SK-N-SH (cell line): ENCODE data around the gene FHL2.

Source experiments
- EP300 ChIP-seq, 2 experiments: IDR thresholded peaks; 2 replicates each; pipeline versions ENCODE4 v1.4.0 to v1.6.1; 2012; ENCODE audit warnings: borderline replicate concordance in 1 of 2, low read depth in 1 of 2, low read length in 1 of 2
- EZH2phosphoT487 ChIP-seq: fragments of 200-600 bp; sonication (generic); IDR thresholded peaks from 2 replicates; pipeline ENCODE4 v1.6.1; 2017; ENCODE audit warnings: low read depth, mixed run types, mild to moderate bottlenecking, antibody characterized with exemption, moderate library complexity, borderline replicate concordance
- FOXM1 ChIP-seq: IDR thresholded peaks from 2 replicates; pipeline ENCODE4 v1.4.0; 2012; ENCODE audit warnings: low read depth, mild to moderate bottlenecking
- NRF1 ChIP-seq: IDR thresholded peaks from 2 replicates; pipeline ENCODE4 v1.6.1; 2012; ENCODE audit warnings: low read depth, mild to moderate bottlenecking, low read length
- POLR2AphosphoS5 ChIP-seq: IDR thresholded peaks from 2 replicates; pipeline ENCODE4 v1.6.1; 2012; ENCODE audit warnings: low read depth, low read length
- RAD21 ChIP-seq: IDR thresholded peaks from 2 replicates; pipeline ENCODE4 v1.6.1; 2012; ENCODE audit warnings: mild to moderate bottlenecking, low read length
- SIN3A ChIP-seq: IDR thresholded peaks from 2 replicates; pipeline ENCODE4 v1.6.1; 2012; ENCODE audit warnings: low read depth, mild to moderate bottlenecking, low read length, moderate library complexity, borderline replicate concordance
- YY1 ChIP-seq: IDR thresholded peaks from 2 replicates; pipeline ENCODE4 v1.4.0; 2012; ENCODE audit warnings: low read depth, mild to moderate bottlenecking
- TF ChIP-seq, protein P1 (sequence below): fragments of 200-600 bp; sonication (generic); IDR thresholded peaks from 2 replicates; pipeline ENCODE4 v1.6.1; 2017; ENCODE audit warnings: antibody characterized with exemption, mild to moderate bottlenecking, moderate library complexity
- TF ChIP-seq, protein P2 (sequence below): IDR thresholded peaks from 2 replicates; pipeline ENCODE4 v1.4.0; 2012; ENCODE audit warnings: low read depth, borderline replicate concordance
- TF ChIP-seq, protein P3 (sequence below): IDR thresholded peaks from 2 replicates; pipeline ENCODE4 v1.4.0; 2012; ENCODE audit warnings: low read depth, borderline replicate concordance
- TF ChIP-seq, protein P4 (sequence below): IDR thresholded peaks from 2 replicates; pipeline ENCODE4 v1.4.0; 2012; ENCODE audit warnings: low read depth
- TF ChIP-seq, protein P5 (sequence below): fragments of 150-350 bp; IDR thresholded peaks from 2 replicates; pipeline ENCODE4 v1.6.1; 2016; ENCODE audit warnings: mild to moderate bottlenecking, low read depth, low read length

DNA sequence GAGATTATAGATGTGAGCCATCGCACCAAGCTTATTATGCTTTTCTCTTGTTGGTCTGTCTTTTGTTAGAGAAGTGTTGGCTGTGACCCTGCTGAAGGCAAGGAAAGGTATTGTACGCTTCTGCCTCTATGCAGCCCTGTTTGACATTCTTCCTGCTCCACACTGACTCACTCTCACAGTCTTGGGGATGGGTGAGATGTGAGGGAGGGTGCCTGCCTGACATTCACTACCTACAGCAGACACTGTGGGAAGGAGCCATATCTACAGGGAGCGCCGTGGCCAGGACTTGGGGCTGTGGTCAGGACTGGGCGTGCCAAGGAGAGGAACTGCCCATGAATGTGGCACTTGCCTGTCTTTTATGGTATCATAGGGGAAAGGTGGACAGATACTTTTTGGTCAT is 43.9 kb upstream of the FHL2 start:
- TF ChIP-seq, protein P1, sequence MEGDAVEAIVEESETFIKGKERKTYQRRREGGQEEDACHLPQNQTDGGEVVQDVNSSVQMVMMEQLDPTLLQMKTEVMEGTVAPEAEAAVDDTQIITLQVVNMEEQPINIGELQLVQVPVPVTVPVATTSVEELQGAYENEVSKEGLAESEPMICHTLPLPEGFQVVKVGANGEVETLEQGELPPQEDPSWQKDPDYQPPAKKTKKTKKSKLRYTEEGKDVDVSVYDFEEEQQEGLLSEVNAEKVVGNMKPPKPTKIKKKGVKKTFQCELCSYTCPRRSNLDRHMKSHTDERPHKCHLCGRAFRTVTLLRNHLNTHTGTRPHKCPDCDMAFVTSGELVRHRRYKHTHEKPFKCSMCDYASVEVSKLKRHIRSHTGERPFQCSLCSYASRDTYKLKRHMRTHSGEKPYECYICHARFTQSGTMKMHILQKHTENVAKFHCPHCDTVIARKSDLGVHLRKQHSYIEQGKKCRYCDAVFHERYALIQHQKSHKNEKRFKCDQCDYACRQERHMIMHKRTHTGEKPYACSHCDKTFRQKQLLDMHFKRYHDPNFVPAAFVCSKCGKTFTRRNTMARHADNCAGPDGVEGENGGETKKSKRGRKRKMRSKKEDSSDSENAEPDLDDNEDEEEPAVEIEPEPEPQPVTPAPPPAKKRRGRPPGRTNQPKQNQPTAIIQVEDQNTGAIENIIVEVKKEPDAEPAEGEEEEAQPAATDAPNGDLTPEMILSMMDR, result no peak
- no peak for TF ChIP-seq SIN3A
- no peak for TF ChIP-seq EP300 (IDR thresholded peaks at IDR 0.05; ENCODE audit: borderline replicate concordance in 1 of 2, low read depth in 1 of 2, low read length in 1 of 2)
- TF ChIP-seq, protein P2, sequence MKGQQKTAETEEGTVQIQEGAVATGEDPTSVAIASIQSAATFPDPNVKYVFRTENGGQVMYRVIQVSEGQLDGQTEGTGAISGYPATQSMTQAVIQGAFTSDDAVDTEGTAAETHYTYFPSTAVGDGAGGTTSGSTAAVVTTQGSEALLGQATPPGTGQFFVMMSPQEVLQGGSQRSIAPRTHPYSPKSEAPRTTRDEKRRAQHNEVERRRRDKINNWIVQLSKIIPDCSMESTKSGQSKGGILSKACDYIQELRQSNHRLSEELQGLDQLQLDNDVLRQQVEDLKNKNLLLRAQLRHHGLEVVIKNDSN, result no peak
- TF ChIP-seq NRF1, result no peak
- TF ChIP-seq YY1, result no peak
- no peak for TF ChIP-seq EZH2phosphoT487
- no peak for TF ChIP-seq POLR2AphosphoS5
- TF ChIP-seq, protein P3, sequence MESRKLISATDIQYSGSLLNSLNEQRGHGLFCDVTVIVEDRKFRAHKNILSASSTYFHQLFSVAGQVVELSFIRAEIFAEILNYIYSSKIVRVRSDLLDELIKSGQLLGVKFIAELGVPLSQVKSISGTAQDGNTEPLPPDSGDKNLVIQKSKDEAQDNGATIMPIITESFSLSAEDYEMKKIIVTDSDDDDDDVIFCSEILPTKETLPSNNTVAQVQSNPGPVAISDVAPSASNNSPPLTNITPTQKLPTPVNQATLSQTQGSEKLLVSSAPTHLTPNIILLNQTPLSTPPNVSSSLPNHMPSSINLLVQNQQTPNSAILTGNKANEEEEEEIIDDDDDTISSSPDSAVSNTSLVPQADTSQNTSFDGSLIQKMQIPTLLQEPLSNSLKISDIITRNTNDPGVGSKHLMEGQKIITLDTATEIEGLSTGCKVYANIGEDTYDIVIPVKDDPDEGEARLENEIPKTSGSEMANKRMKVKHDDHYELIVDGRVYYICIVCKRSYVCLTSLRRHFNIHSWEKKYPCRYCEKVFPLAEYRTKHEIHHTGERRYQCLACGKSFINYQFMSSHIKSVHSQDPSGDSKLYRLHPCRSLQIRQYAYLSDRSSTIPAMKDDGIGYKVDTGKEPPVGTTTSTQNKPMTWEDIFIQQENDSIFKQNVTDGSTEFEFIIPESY, result no peak
- no peak for TF ChIP-seq FOXM1
- TF ChIP-seq, protein P4, sequence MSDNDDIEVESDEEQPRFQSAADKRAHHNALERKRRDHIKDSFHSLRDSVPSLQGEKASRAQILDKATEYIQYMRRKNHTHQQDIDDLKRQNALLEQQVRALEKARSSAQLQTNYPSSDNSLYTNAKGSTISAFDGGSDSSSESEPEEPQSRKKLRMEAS, result no peak
- TF ChIP-seq, protein P5, sequence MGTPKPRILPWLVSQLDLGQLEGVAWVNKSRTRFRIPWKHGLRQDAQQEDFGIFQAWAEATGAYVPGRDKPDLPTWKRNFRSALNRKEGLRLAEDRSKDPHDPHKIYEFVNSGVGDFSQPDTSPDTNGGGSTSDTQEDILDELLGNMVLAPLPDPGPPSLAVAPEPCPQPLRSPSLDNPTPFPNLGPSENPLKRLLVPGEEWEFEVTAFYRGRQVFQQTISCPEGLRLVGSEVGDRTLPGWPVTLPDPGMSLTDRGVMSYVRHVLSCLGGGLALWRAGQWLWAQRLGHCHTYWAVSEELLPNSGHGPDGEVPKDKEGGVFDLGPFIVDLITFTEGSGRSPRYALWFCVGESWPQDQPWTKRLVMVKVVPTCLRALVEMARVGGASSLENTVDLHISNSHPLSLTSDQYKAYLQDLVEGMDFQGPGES, result no peak
- no peak for TF ChIP-seq RAD21
